Ovary (tissue), 3 donors: Measurements from ENCODE around the gene POU2AF1.

Source experiments
- EP300 ChIP-seq: sonication (generic); formaldehyde crosslinking; IDR thresholded peaks from one replicate; pipeline ENCODE4 v1.6.1; 2017; ENCODE audit warnings: antibody characterized with exemption
- POLR2A ChIP-seq: fragments of 450-650 bp; IDR thresholded peaks from one replicate; pipeline ENCODE4 v1.6.1; 2017; ENCODE audit warnings: antibody characterized with exemption, mild to moderate bottlenecking, moderate library complexity
- TF ChIP-seq, protein P1 (sequence below), 3 donors: fragments of 450-650 bp in 2 of 3; fragments of 200-600 bp in 1 of 3; IDR thresholded peaks; one replicate each; pipeline versions ENCODE4 v1.5.1 to v1.8.0; 2016 to 2022; ENCODE audit warnings: antibody characterized with exemption in 3 of 3, mild to moderate bottlenecking in 1 of 3
- donor health status: DM: no; HTN: no; CAD: no.

DNA sequence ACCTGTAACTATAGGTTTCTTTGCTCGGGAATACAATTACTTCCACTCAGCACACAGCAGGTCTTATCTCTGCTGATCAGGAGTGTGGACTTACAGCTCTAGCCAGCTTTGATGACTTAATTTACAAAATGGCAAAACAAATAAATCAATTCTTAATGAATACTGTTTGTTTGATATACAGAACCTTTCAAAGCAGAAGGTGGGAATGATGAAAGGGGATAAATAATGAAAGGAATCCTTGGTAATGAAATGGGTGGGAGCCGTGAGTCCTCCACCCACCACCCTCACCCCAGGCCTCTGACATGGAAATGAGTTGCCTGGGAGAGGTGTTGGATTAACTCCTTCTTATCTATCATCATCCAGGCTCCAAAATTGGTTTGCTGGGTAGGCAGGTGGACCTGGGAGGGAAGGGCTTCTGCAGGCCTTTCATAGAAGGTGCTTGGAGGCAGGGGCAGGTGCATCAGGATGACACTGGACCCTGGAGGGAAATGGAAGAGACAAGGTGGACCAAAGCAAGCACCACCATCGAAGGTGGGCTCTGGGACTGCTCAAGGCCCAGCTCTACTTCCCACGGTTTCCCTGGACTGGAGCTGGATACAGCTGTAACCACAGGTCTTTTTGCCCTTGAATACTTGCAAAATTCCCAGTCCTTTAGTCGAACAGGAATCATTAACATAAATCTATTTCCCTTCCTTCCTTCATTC is 23.0 kb downstream of the POU2AF1 start:
- no peak for TF ChIP-seq POLR2A
- TF ChIP-seq, protein P1, sequence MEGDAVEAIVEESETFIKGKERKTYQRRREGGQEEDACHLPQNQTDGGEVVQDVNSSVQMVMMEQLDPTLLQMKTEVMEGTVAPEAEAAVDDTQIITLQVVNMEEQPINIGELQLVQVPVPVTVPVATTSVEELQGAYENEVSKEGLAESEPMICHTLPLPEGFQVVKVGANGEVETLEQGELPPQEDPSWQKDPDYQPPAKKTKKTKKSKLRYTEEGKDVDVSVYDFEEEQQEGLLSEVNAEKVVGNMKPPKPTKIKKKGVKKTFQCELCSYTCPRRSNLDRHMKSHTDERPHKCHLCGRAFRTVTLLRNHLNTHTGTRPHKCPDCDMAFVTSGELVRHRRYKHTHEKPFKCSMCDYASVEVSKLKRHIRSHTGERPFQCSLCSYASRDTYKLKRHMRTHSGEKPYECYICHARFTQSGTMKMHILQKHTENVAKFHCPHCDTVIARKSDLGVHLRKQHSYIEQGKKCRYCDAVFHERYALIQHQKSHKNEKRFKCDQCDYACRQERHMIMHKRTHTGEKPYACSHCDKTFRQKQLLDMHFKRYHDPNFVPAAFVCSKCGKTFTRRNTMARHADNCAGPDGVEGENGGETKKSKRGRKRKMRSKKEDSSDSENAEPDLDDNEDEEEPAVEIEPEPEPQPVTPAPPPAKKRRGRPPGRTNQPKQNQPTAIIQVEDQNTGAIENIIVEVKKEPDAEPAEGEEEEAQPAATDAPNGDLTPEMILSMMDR (IDR thresholded peaks at IDR 0.05) = no peak
- TF ChIP-seq EP300 = no peak
